Sigmoid colon (tissue), 7 donors: ENCODE results near the gene KRTAP1-5. TPM values are rescaled to one million over a fixed set of nuclear protein-coding genes. Genes with fewer than 3 reads are reported as not detected.

ENCODE experiments used
- DNase-seq: peaks from one replicate; pipeline ENCODE4 v3.0.0-alpha.2; 2019
- H3K27ac ChIP-seq, 4 donors: fragments of 200-600 bp; sonication (generic); one replicate each; pipeline ENCODE4 v1.5.1; 2016 to 2019; ENCODE audit warnings: mild to moderate bottlenecking in 1 of 4
- H3K27me3 ChIP-seq, 3 donors: fragments of 200-600 bp; sonication (generic); one replicate each; pipeline ENCODE4 v1.5.1; 2019; ENCODE audit warnings: mild to moderate bottlenecking in 1 of 3
- H3K36me3 ChIP-seq, 4 donors: fragments of 200-600 bp; sonication (generic); one replicate each; pipeline ENCODE4 v1.5.1; 2016 to 2019
- H3K4me1 ChIP-seq, 4 donors: fragments of 200-600 bp; sonication (generic); one replicate each; pipeline ENCODE4 v1.5.1; 2017 to 2019
- H3K4me3 ChIP-seq, 4 donors: fragments of 200-600 bp; sonication (generic); one replicate each; pipeline ENCODE4 v1.5.1; 2017 to 2019; ENCODE audit warnings: mild to moderate bottlenecking in 2 of 4, moderate library complexity in 1 of 4
- H3K9me3 ChIP-seq, 4 donors: fragments of 200-600 bp in 3 of 4; sonication (generic) in 3 of 4; one replicate each; pipeline versions ENCODE4 v1.5.1 to v1.6.1; 2013 to 2019
- CTCF ChIP-seq, 4 experiments: fragments of 450-650 bp in 3 of 4; fragments of 200-600 bp in 1 of 4; IDR thresholded peaks; one replicate each; pipeline ENCODE4 v1.5.1; 2016 to 2019; ENCODE audit warnings: antibody characterized with exemption in 4 of 4, mild to moderate bottlenecking in 3 of 4, moderate library complexity in 2 of 4
- EP300 ChIP-seq, 4 donors: sonication (generic); formaldehyde crosslinking; IDR thresholded peaks; one replicate each; pipeline ENCODE4 v1.6.1; 2017; ENCODE audit warnings: antibody characterized with exemption in 4 of 4
- POLR2A ChIP-seq, 2 donors: fragments of 450-650 bp; IDR thresholded peaks; one replicate each; pipeline ENCODE4 v1.6.1; 2016; ENCODE audit warnings: antibody characterized with exemption in 2 of 2, mild to moderate bottlenecking in 2 of 2, moderate library complexity in 2 of 2
- POLR2AphosphoS5 ChIP-seq, 4 donors: sonication (generic); formaldehyde crosslinking; IDR thresholded peaks; one replicate each; pipeline ENCODE4 v1.6.1; 2017; ENCODE audit warnings: antibody characterized with exemption in 4 of 4
- WGBS, 2 donors: extraction: QIAGEN DNeasy Blood & Tissue Kit; methylation state at CpG; one replicate each; pipeline ENCODE4 v1.1.7; 2013; 5-methylcytosine and 5-hydroxymethylcytosine counted together
- intact Hi-C: fragments of 100-400 bp; cut with DNase I; formaldehyde crosslinking; loops from one replicate; pipeline ENCODE4 v1.15.1; 2023
- polyA plus RNA-seq, 3 donors: library from polyadenylated mRNA; stranded (reverse); fragments of 200-250 nt; gene quantifications; one replicate each; pipeline ENCODE4 v1.2.3, GENCODE V29; 2013
- total RNA-seq, 4 donors: library from RNA; depleted of rRNA; stranded (reverse); fragments of >200 nt; gene quantifications; one replicate each; pipeline ENCODE4 v1.1.0, GENCODE V29; 2016
- donor health status: healthy with polysubstance abuse.
- donor health status: Bipolar disorder and iron deficiency.
- donor health status: healthy.

The KRTAP1-5 gene
- total and polyA plus RNA-seq, 7 donors: not detected

- no peak for DNase-seq
- H3K4me1 ChIP-seq: no peaks in the 10 kb centered on the region
- no peak overlapping the region for H3K27ac ChIP-seq
- H3K4me3 ChIP-seq: no peak overlapping the region
- H3K9me3 ChIP-seq: no peaks in the 10 kb centered on the region
- 94% methylated on average over 1 of the region's 1 CpG for WGBS, 2 donors
- intact Hi-C loops: no loop called here
- no peak for TF ChIP-seq POLR2AphosphoS5 (IDR thresholded peaks at IDR 0.05)
- no peak for TF ChIP-seq POLR2A (IDR thresholded peaks at IDR 0.05)
- TF ChIP-seq CTCF (IDR thresholded peaks at IDR 0.05): no peak
- TF ChIP-seq EP300 (IDR thresholded peaks at IDR 0.05): no peak
- H3K27me3 ChIP-seq: no peaks in the 10 kb centered on the region
- H3K36me3 ChIP-seq: no peaks in the 10 kb centered on the region
Observed at GRCh38 chr17:41009936-41010335, 17.1 kb downstream of the KRTAP1-5 start.

- WGBS, 2 donors: 48 to 64% methylated on average over 4 of the region's 4 CpGs
- no peak for DNase-seq
- no peaks in the 10 kb centered on the region for H3K36me3 ChIP-seq
- H3K27ac ChIP-seq: no peak overlapping the region
- H3K9me3 ChIP-seq: no peaks in the 10 kb centered on the region
- TF ChIP-seq EP300 (IDR thresholded peaks at IDR 0.05) (no peak), POLR2A (IDR thresholded peaks at IDR 0.05) (no peak), POLR2AphosphoS5 (IDR thresholded peaks at IDR 0.05) (no peak), CTCF (IDR thresholded peaks at IDR 0.05) (no peak)
- H3K4me1 ChIP-seq: no peaks in the 10 kb centered on the region
- H3K4me3 ChIP-seq: no peak overlapping the region
- no peaks in the 10 kb centered on the region for H3K27me3 ChIP-seq
- intact Hi-C loops: no loop called here
Observed at GRCh38 chr17:41009301-41009760, 17.7 kb downstream of the KRTAP1-5 start.

- H3K4me3 ChIP-seq: no peak within 1 kb of the TSS
- intact Hi-C loops: no loop called here
- no peak within 1 kb of the TSS for H3K27ac ChIP-seq
- no peaks in the 10 kb centered on the region for H3K36me3 ChIP-seq
- H3K4me1 ChIP-seq: no peaks in the 10 kb centered on the region
- WGBS, 2 donors: 85 to 94% methylated on average over 8 of the region's 8 CpGs
- no peak for TF ChIP-seq POLR2A (IDR thresholded peaks at IDR 0.05)
- TF ChIP-seq CTCF (IDR thresholded peaks at IDR 0.05): no peak
- TF ChIP-seq POLR2AphosphoS5 (IDR thresholded peaks at IDR 0.05): no peak
- no peak for TF ChIP-seq EP300 (IDR thresholded peaks at IDR 0.05)
- H3K9me3 ChIP-seq: no peaks in the 10 kb centered on the region
- H3K27me3 ChIP-seq: no peaks in the 10 kb centered on the region
- no peak for DNase-seq
Observed at GRCh38 chr17:41008811-41009210, 18.2 kb downstream of the KRTAP1-5 start, which contains the start of gene KRTAP3-1. KRTAP3-1 (minus strand) TSS chr17:41009128; CDS start chr17:41009074, 54 bp downstream.

GRCh38 chr17:41004397-41004796 lies 22.6 kb downstream of the KRTAP1-5 start:
- WGBS, 2 donors: 90 to 92% methylated on average over 3 of the region's 3 CpGs
- Histone ChIP-seq H3K4me1 (no peaks in the 10 kb centered on the region), H3K4me3 (no peak overlapping the region), H3K27ac (no peak overlapping the region), H3K27me3 (no peaks in the 10 kb centered on the region), H3K36me3 (no peaks in the 10 kb centered on the region), H3K9me3 (no peaks in the 10 kb centered on the region)
- intact Hi-C loops: no loop called here
- DNase-seq: no peak
- TF ChIP-seq EP300 (IDR thresholded peaks at IDR 0.05): no peak
- no peak for TF ChIP-seq POLR2A (IDR thresholded peaks at IDR 0.05)
- no peak for TF ChIP-seq CTCF (IDR thresholded peaks at IDR 0.05)
- no peak for TF ChIP-seq POLR2AphosphoS5 (IDR thresholded peaks at IDR 0.05)

GRCh38 chr17:41003926-41004325 lies 23.1 kb downstream of the KRTAP1-5 start:
- no peaks in the 10 kb centered on the region for H3K4me1 ChIP-seq
- no peak for DNase-seq

More at GRCh38 chr17:41003926-41004325, 23.1 kb downstream of the KRTAP1-5 start:
- no peaks in the 10 kb centered on the region for H3K36me3 ChIP-seq
- no peaks in the 10 kb centered on the region for H3K9me3 ChIP-seq
- no peak overlapping the region for H3K27ac ChIP-seq
- no peak overlapping the region for H3K4me3 ChIP-seq
- intact Hi-C loops: no loop called here
- no peaks in the 10 kb centered on the region for H3K27me3 ChIP-seq
- TF ChIP-seq EP300 (IDR thresholded peaks at IDR 0.05) (no peak), POLR2A (IDR thresholded peaks at IDR 0.05) (no peak), CTCF (IDR thresholded peaks at IDR 0.05) (no peak), POLR2AphosphoS5 (IDR thresholded peaks at IDR 0.05) (no peak)
- 75 to 77% methylated on average over 4 of the region's 4 CpGs for WGBS, 2 donors
